ENCODE measurements around the gene SLC4A9. TPM values are rescaled to one million over a fixed set of nuclear protein-coding genes. Genes with fewer than 3 reads are reported as not detected.

Gene SLC4A9
- polyA plus RNA-seq, 2 of the 4 experiments (the other 2 are of a cell fraction): not detected

DNA sequence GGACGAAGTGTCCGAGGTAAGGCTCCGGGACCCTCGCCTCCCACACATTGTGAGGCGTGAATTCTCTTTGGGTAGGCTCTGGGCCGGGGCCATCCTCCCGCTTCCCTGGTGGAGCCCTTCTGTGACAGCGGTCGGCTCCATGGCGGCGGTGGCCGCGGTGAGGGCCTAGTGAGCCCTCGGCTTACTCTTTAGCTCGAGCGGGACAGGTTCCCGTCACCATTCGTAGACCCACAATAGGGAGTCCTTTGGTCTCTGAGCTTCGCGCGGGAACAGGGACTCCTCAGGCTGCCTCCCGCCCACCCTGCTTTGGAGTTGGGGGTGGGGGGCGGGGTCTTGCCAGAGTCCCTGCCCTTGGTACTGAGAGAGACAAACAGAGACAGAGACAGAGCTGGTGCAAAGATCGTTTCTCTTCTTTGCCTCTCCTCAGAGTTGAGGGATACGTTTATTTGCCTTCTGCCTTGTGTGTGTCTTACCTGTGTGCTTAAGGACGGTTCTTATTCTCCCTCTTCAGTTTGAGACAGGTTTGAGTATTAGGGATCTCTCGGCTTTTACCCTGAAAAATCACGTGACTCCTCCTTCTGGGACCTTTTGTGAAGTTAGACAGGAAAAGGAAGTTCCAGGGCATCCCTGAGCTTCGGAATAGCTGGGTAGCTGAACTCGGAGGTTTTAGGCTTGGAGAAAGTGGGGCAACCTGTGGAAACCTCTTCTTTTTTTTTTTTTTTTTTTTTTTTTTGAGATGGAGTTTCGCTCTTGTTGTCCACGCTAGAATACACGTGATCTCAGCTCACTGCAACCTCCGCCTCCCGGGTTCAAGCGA is 42.5 kb downstream of the SLC4A9 start:
- H3K4me3 ChIP-seq: peak overlapping the region; percentile 65
- CTCF ChIA-PET: interaction anchor here (0.6 to 1.5 kb wide), 7 partner anchors 13 to 158 kb away, joined by 3 to 5 read pairs (median 4); no protein-coding TSS in a partner anchor
- ATAC-seq (peak; percentile 11 to 20; a peak in 5 of 6 replicates), FAIRE-seq (no peak), DNase-seq (ENCODE audit: low read depth in 1 of 2, low spot score in 1 of 2) (peak; percentile 44 to 50)
- H3K4me1 ChIP-seq: peaks cover 37% of the 10 kb centered on the region
- WGBS (ENCODE audit: missing lambda C conversion rate): 6% methylated on average over 20 of the region's 36 CpGs
- H3K4me2 ChIP-seq: peak overlapping the region; percentile 82
- no peaks in the 10 kb centered on the region for H3K9me3 ChIP-seq
- POLR2A ChIA-PET: interaction anchor here (0.6 to 2.7 kb wide), 6 partner anchors 9 to 317 kb away, joined by 3 to 15 read pairs (median 4); partner anchors contain the start of genes HBEGF, IK and NDUFA2
- H3K27ac ChIP-seq: peak overlapping the region; percentile 91 to 95
- TF ChIP-seq, protein P1, sequence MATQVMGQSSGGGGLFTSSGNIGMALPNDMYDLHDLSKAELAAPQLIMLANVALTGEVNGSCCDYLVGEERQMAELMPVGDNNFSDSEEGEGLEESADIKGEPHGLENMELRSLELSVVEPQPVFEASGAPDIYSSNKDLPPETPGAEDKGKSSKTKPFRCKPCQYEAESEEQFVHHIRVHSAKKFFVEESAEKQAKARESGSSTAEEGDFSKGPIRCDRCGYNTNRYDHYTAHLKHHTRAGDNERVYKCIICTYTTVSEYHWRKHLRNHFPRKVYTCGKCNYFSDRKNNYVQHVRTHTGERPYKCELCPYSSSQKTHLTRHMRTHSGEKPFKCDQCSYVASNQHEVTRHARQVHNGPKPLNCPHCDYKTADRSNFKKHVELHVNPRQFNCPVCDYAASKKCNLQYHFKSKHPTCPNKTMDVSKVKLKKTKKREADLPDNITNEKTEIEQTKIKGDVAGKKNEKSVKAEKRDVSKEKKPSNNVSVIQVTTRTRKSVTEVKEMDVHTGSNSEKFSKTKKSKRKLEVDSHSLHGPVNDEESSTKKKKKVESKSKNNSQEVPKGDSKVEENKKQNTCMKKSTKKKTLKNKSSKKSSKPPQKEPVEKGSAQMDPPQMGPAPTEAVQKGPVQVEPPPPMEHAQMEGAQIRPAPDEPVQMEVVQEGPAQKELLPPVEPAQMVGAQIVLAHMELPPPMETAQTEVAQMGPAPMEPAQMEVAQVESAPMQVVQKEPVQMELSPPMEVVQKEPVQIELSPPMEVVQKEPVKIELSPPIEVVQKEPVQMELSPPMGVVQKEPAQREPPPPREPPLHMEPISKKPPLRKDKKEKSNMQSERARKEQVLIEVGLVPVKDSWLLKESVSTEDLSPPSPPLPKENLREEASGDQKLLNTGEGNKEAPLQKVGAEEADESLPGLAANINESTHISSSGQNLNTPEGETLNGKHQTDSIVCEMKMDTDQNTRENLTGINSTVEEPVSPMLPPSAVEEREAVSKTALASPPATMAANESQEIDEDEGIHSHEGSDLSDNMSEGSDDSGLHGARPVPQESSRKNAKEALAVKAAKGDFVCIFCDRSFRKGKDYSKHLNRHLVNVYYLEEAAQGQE (IDR thresholded peaks at IDR 0.05): peak; percentile 82
- TF ChIP-seq, protein P2, sequence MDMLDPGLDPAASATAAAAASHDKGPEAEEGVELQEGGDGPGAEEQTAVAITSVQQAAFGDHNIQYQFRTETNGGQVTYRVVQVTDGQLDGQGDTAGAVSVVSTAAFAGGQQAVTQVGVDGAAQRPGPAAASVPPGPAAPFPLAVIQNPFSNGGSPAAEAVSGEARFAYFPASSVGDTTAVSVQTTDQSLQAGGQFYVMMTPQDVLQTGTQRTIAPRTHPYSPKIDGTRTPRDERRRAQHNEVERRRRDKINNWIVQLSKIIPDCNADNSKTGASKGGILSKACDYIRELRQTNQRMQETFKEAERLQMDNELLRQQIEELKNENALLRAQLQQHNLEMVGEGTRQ (IDR thresholded peaks at IDR 0.05): peak; percentile 87
- TF ChIP-seq KDM5A (IDR thresholded peaks at IDR 0.05) (peak; percentile 27; the same call in 1 of the 2 replicates), RARB (CRISPR knock-in tag; IDR thresholded peaks at IDR 0.05) (no peak; the same call in 1 of the 2 replicates), HEYL (CRISPR knock-in tag; IDR thresholded peaks at IDR 0.05) (no peak)
- TF ChIP-seq, protein P3, sequence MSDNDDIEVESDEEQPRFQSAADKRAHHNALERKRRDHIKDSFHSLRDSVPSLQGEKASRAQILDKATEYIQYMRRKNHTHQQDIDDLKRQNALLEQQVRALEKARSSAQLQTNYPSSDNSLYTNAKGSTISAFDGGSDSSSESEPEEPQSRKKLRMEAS (IDR thresholded peaks at IDR 0.05): peak; percentile 55

DNA sequence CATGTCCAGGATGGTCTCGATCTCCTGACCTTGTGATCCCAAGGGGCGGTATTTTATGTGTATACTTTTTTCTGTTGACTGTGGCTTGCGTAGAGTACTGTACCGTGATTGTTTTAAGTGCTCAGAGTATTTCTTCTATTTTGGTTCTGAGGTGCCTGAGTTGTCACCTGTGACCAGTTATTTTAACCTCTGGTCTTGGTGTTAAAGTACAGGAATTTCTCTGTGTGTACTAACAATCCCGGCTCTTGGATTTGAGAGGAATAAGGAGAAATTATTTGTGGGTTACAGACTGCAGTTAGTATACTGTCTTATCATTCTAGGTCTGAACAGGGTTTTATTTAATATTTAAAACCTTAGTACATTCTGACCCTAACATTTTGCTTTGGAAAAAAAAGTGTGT is 43.6 kb downstream of the SLC4A9 start:
- CTCF ChIA-PET: interaction anchor here (0.9 to 1.2 kb wide), 3 partner anchors 12 to 31 kb away, joined by 3 to 5 read pairs (median 5); no protein-coding TSS in a partner anchor
- Histone ChIP-seq H3K4me2 (peak overlapping the region; percentile 82), H3K4me3 (peak overlapping the region; percentile 65), H3K4me1 (peaks cover 33% of the 10 kb centered on the region), H3K9me3 (no peaks in the 10 kb centered on the region), H3K27ac (no peak overlapping the region; a peak in 1 of 6 replicates)
- 70% methylated on average over 5 of the region's 5 CpGs for WGBS (ENCODE audit: missing lambda C conversion rate)
- FAIRE-seq: no peak
- POLR2A ChIA-PET: no interaction called here
- no peak for TF ChIP-seq RAD21 (conservative IDR thresholded peaks at IDR 0.05 in 1 of 2, IDR thresholded peaks at IDR 0.05 in 1 of 2)
- TF ChIP-seq SREBF2 (IDR thresholded peaks at IDR 0.05): no peak
- TF ChIP-seq, protein P4, sequence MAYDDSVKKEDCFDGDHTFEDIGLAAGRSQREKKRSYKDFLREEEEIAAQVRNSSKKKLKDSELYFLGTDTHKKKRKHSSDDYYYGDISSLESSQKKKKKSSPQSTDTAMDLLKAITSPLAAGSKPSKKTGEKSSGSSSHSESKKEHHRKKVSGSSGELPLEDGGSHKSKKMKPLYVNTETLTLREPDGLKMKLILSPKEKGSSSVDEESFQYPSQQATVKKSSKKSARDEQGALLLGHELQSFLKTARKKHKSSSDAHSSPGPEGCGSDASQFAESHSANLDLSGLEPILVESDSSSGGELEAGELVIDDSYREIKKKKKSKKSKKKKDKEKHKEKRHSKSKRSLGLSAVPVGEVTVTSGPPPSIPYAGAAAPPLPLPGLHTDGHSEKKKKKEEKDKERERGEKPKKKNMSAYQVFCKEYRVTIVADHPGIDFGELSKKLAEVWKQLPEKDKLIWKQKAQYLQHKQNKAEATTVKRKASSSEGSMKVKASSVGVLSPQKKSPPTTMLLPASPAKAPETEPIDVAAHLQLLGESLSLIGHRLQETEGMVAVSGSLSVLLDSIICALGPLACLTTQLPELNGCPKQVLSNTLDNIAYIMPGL (CRISPR knock-in tag; IDR thresholded peaks at IDR 0.05; ENCODE audit: borderline replicate concordance): no peak
- TF ChIP-seq PHF8 (IDR thresholded peaks at IDR 0.05; ENCODE audit: borderline replicate concordance, low read depth): no peak
- TF ChIP-seq, protein P5, sequence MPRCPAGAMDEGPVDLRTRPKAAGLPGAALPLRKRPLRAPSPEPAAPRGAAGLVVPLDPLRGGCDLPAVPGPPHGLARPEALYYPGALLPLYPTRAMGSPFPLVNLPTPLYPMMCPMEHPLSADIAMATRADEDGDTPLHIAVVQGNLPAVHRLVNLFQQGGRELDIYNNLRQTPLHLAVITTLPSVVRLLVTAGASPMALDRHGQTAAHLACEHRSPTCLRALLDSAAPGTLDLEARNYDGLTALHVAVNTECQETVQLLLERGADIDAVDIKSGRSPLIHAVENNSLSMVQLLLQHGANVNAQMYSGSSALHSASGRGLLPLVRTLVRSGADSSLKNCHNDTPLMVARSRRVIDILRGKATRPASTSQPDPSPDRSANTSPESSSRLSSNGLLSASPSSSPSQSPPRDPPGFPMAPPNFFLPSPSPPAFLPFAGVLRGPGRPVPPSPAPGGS (IDR thresholded peaks at IDR 0.05): no peak
- no peak for TF ChIP-seq HOXB13 (CRISPR knock-in tag; IDR thresholded peaks at IDR 0.05; ENCODE audit: low read depth)
- TF ChIP-seq ESRRA (IDR thresholded peaks at IDR 0.05; ENCODE audit: borderline replicate concordance, low read length): no peak
- TF ChIP-seq HOXA7 (CRISPR knock-in tag; IDR thresholded peaks at IDR 0.05): no peak
- no peak for TF ChIP-seq CBX8 (IDR thresholded peaks at IDR 0.05)
- no peak for TF ChIP-seq TP53 (CRISPR knock-in tag; IDR thresholded peaks at IDR 0.05)
- no peak for TF ChIP-seq CBX2 (IDR thresholded peaks at IDR 0.05; ENCODE audit: borderline replicate concordance, low read depth)
- TF ChIP-seq RFX5 (IDR thresholded peaks at IDR 0.05): no peak
- TF ChIP-seq KDM1A (IDR thresholded peaks at IDR 0.05; ENCODE audit: low read depth): no peak
- TF ChIP-seq, protein P6, sequence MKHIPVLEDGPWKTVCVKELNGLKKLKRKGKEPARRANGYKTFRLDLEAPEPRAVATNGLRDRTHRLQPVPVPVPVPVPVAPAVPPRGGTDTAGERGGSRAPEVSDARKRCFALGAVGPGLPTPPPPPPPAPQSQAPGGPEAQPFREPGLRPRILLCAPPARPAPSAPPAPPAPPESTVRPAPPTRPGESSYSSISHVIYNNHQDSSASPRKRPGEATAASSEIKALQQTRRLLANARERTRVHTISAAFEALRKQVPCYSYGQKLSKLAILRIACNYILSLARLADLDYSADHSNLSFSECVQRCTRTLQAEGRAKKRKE (CRISPR knock-in tag; IDR thresholded peaks at IDR 0.05; ENCODE audit: low read depth): no peak
- TF ChIP-seq, protein P7, sequence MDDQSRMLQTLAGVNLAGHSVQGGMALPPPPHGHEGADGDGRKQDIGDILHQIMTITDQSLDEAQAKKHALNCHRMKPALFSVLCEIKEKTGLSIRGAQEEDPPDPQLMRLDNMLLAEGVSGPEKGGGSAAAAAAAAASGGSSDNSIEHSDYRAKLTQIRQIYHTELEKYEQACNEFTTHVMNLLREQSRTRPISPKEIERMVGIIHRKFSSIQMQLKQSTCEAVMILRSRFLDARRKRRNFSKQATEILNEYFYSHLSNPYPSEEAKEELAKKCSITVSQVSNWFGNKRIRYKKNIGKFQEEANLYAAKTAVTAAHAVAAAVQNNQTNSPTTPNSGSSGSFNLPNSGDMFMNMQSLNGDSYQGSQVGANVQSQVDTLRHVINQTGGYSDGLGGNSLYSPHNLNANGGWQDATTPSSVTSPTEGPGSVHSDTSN (IDR thresholded peaks at IDR 0.05): no peak
- TF ChIP-seq, protein P2 (IDR thresholded peaks at IDR 0.05): no peak
- no peak for ATAC-seq
- no peak for DNase-seq (ENCODE audit: low read depth in 1 of 2, low spot score in 1 of 2)
